Right hindlimb (tissue), 1 donor: Measurements from ENCODE around the gene BEST3.

Experiments
- DNase-seq: peaks from one replicate; pipeline ENCODE4 v3.0.0-alpha.2; 2018

BEST3 gene

GRCh38 chr12:69698769-69699540 lies at the start of gene BEST3:
TSS of gene BEST3 (minus strand) at chr12:69699303. CDS start at chr12:69697798, 1,505 bp downstream.
- peak; percentile 27 for DNase-seq

DNA sequence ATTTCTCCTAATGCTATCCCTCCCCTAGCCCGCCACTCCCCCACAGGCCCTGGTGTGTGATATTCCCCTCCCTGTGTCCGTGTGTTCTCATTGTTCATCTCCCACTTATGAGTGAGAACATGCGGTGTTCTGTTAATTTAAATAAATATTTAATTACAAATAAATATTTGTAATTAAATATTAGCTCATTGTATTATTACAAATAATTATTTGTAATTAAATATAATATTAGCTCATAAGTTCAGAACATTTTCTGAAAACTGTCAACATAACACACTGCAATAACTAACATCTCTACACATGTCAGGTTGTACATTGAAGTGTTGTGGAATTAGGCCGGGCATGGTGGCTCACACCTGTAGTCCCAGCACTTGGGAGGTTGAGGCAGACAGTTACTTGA lies 45.0 kb upstream of the BEST3 start:
- DNase-seq = no peak

- peak; percentile 35 for DNase-seq
These were observed 40.4 kb upstream of the BEST3 start for GRCh38 chr12:69739287-69740191.

GRCh38 chr12:69738351-69739286 lies 39.5 kb upstream of the BEST3 start, which contains the start of gene RAB3IP:
TSS of gene RAB3IP (plus strand) at chr12:69738860. CDS start at chr12:69755409, 16,549 bp downstream.
- DNase-seq = peak; percentile 91

- no peak for DNase-seq
These were observed 34.5 kb upstream of the BEST3 start for GRCh38 chr12:69733638-69734037.

DNA sequence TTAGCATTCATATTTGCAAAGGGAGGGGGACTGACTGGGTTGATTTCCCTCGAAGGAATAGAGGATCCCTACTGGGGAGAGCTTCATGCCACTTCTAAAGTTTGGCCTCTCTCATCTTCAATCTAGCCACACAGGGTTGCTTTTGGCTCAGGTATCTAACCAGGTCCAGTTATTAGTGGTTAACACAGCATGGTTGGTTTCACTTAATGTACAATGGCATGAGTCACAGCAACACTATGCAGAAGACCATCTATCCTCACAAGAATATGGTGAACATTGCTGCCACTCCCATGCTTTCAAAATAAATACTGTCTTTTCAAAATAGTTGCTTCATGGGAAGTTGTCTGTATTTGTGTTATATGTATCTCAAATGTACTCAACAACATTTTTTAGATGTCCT lies 33.0 kb upstream of the BEST3 start:
- DNase-seq = no peak

- no peak for DNase-seq
These were observed 27.8 kb upstream of the BEST3 start for GRCh38 chr12:69726922-69727321.

- DNase-seq = no peak
These were observed 21.6 kb upstream of the BEST3 start for GRCh38 chr12:69720750-69721149.

GRCh38 chr12:69719336-69720316 lies 20.5 kb upstream of the BEST3 start:
- DNase-seq = no peak

DNA sequence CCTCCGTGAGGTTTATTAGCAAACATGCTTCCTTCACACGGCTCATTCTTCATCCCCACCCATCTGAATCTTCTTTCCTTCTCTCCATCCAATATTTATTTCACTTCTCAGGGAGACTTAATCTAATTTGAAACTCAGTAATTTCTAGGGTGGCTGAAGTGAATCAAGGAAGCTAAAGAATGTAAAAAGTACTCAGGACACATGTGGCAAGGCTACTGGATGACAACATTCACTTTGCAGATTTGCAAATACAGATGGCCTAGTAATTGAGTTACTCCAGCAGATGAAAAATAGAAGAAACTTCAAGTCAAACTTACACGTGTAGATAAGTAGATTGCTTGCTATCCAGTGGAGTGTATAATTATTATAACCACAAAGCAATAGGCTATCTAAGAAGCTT lies 15.4 kb upstream of the BEST3 start:
- DNase-seq = no peak

GRCh38 chr12:69712826-69713225 lies 13.7 kb upstream of the BEST3 start:
- no peak for DNase-seq

DNA sequence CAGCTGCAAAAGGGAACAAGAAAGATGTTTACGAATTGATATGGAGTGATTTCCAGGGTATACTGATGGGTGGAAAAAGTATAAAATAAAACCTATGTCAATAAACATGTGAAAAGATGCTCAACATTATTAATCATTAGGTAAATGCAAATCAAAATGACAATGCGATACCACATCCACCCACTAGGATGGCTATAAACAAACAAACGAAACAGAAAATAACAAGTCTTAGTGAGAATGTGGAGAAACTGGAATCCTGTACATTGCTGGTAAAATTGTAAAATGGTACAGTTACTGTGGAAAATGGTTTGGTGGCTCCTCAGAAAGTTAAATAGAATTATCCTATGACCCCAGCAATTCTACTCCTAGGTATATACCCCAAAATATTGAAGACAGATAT lies 9.5 kb upstream of the BEST3 start:
- no peak for DNase-seq

- no peak for DNase-seq
These were observed 5.3 kb upstream of the BEST3 start for GRCh38 chr12:69704357-69704756.

- DNase-seq = no peak
These were observed 4.1 kb upstream of the BEST3 start for GRCh38 chr12:69703146-69703642.

GRCh38 chr12:69701826-69702225 lies 2.7 kb upstream of the BEST3 start:
- DNase-seq = no peak

GRCh38 chr12:69698054-69698453 lies 1.0 kb downstream of the BEST3 start:
- DNase-seq = no peak

- no peak for DNase-seq
These were observed 5.0 kb downstream of the BEST3 start for GRCh38 chr12:69694123-69694522.

GRCh38 chr12:69689638-69690037 lies 9.5 kb downstream of the BEST3 start:
- no peak for DNase-seq

GRCh38 chr12:69688471-69689427 lies 10.4 kb downstream of the BEST3 start:
- DNase-seq = peak; percentile 79

- no peak for DNase-seq
These were observed 11.1 kb downstream of the BEST3 start for GRCh38 chr12:69688021-69688420.
